ENCODE measurements around the gene OPCML.

OPCML gene

GRCh38 chr11:132610791-132611190 lies 921.5 kb downstream of the OPCML start:
- Histone ChIP-seq H3K79me2 (ENCODE audit: insufficient read depth, low read length) (no peaks in the 10 kb centered on the region), H3F3A (ENCODE audit: insufficient read depth) (no peaks in the 10 kb centered on the region), H3K27me3 (ENCODE audit: low read length) (no peaks in the 10 kb centered on the region), H2AFZ (ENCODE audit: low read depth, low read length, severe bottlenecking) (no peak overlapping the region), H3K27ac (ENCODE audit: low read depth, low read length) (no peak overlapping the region), H3K4me3 (ENCODE audit: insufficient read depth, low read length, poor library complexity, severe bottlenecking) (no peak overlapping the region), H3K9ac (ENCODE audit: low read length) (no peak overlapping the region), H3K9me2 (replicated peaks; ENCODE audit: insufficient read depth, low read length) (no peaks in the 10 kb centered on the region), H3K36me3 (ENCODE audit: low read length) (no peaks in the 10 kb centered on the region), H3K9me3 (ENCODE audit: insufficient read depth, low read length) (no peaks in the 10 kb centered on the region), H3K4me2 (ENCODE audit: low read depth, low read length, poor library complexity, severe bottlenecking) (no peak overlapping the region), H4K20me1 (ENCODE audit: low read depth, low read length) (no peaks in the 10 kb centered on the region)
- TF ChIP-seq EZH2phosphoT487 (conservative IDR thresholded peaks at IDR 0.05; ENCODE audit: low read length) = no peak
- no peak for TF ChIP-seq CTCF (IDR thresholded peaks at IDR 0.05; ENCODE audit: insufficient read depth, low read length, poor library complexity, severe bottlenecking)

- H3K9ac ChIP-seq (ENCODE audit: low read length) = no peak overlapping the region
- no peaks in the 10 kb centered on the region for H3K79me2 ChIP-seq (ENCODE audit: insufficient read depth, low read length)
- H3K4me3 ChIP-seq (ENCODE audit: insufficient read depth, low read length, poor library complexity, severe bottlenecking) = no peak overlapping the region
- TF ChIP-seq EZH2phosphoT487 (conservative IDR thresholded peaks at IDR 0.05; ENCODE audit: low read length) = no peak
- TF ChIP-seq CTCF (IDR thresholded peaks at IDR 0.05; ENCODE audit: insufficient read depth, low read length, poor library complexity, severe bottlenecking) = no peak
- no peaks in the 10 kb centered on the region for H3K9me2 ChIP-seq (replicated peaks; ENCODE audit: insufficient read depth, low read length)
- H3F3A ChIP-seq (ENCODE audit: insufficient read depth) = no peaks in the 10 kb centered on the region
- H2AFZ ChIP-seq (ENCODE audit: low read depth, low read length, severe bottlenecking) = no peak overlapping the region
- no peaks in the 10 kb centered on the region for H3K36me3 ChIP-seq (ENCODE audit: low read length)
- H3K4me2 ChIP-seq (ENCODE audit: low read depth, low read length, poor library complexity, severe bottlenecking) = no peak overlapping the region
- no peak overlapping the region for H3K27ac ChIP-seq (ENCODE audit: low read depth, low read length)
- no peaks in the 10 kb centered on the region for H3K27me3 ChIP-seq (ENCODE audit: low read length)
- no peaks in the 10 kb centered on the region for H3K9me3 ChIP-seq (ENCODE audit: insufficient read depth, low read length)
- H4K20me1 ChIP-seq (ENCODE audit: low read depth, low read length) = no peaks in the 10 kb centered on the region
Measured at GRCh38 chr11:132610216-132610615, 922.1 kb downstream of the OPCML start.

GRCh38 chr11:132607575-132607974 lies 924.7 kb downstream of the OPCML start:
- Histone ChIP-seq H3K27me3 (ENCODE audit: low read length) (no peaks in the 10 kb centered on the region), H3K9me2 (replicated peaks; ENCODE audit: insufficient read depth, low read length) (no peaks in the 10 kb centered on the region), H3K4me2 (ENCODE audit: low read depth, low read length, poor library complexity, severe bottlenecking) (no peak overlapping the region), H3K9me3 (ENCODE audit: insufficient read depth, low read length) (no peaks in the 10 kb centered on the region), H3K79me2 (ENCODE audit: insufficient read depth, low read length) (no peaks in the 10 kb centered on the region), H2AFZ (ENCODE audit: low read depth, low read length, severe bottlenecking) (no peak overlapping the region), H4K20me1 (ENCODE audit: low read depth, low read length) (no peaks in the 10 kb centered on the region), H3K27ac (ENCODE audit: low read depth, low read length) (no peak overlapping the region), H3K36me3 (ENCODE audit: low read length) (no peaks in the 10 kb centered on the region), H3F3A (ENCODE audit: insufficient read depth) (no peaks in the 10 kb centered on the region), H3K4me3 (ENCODE audit: insufficient read depth, low read length, poor library complexity, severe bottlenecking) (no peak overlapping the region), H3K9ac (ENCODE audit: low read length) (no peak overlapping the region)
- TF ChIP-seq CTCF (IDR thresholded peaks at IDR 0.05; ENCODE audit: insufficient read depth, low read length, poor library complexity, severe bottlenecking) (no peak), EZH2phosphoT487 (conservative IDR thresholded peaks at IDR 0.05; ENCODE audit: low read length) (no peak)
